RPMI7951 (cell line): ENCODE results near the gene HABP4. TPM values are rescaled to one million over a fixed set of nuclear protein-coding genes. Genes with fewer than 3 reads are reported as not detected.

Experiments
- DNase-seq: peaks from one replicate; pipeline ENCODE4 v3.0.0-alpha.2; 2012; ENCODE audit warnings: low read depth
- total RNA-seq: library from RNA; depleted of rRNA; stranded (reverse); fragments of >200 nt; shearing (Covaris generic); gene quantifications from 2 replicates; pipeline ENCODE4 v1.2.3, GENCODE V29; 2014

The HABP4 gene
- total RNA-seq, 1 experiment from 2014 or later, result 8.8 TPM

- DNase-seq, result no peak
Measured at GRCh38 chr9:96476013-96476412, 26.0 kb downstream of the HABP4 start.

GRCh38 chr9:96476591-96476990 is 26.6 kb downstream of the HABP4 start:
- peak; percentile 47 for DNase-seq

- peak; percentile 62 for DNase-seq
Measured at GRCh38 chr9:96478829-96479371, 28.9 kb downstream of the HABP4 start.

- DNase-seq, result no peak
Measured at GRCh38 chr9:96480736-96481135, 30.8 kb downstream of the HABP4 start.

- no peak for DNase-seq
Measured at GRCh38 chr9:96482476-96482875, 32.5 kb downstream of the HABP4 start.

- no peak for DNase-seq
Measured at GRCh38 chr9:96483197-96483596, 33.2 kb downstream of the HABP4 start.

- DNase-seq, result no peak
Measured at GRCh38 chr9:96483733-96484390, 33.9 kb downstream of the HABP4 start.

- no peak for DNase-seq
Measured at GRCh38 chr9:96484521-96484931, 34.6 kb downstream of the HABP4 start.

GRCh38 chr9:96485280-96485679 is 35.3 kb downstream of the HABP4 start:
- DNase-seq, result no peak

- DNase-seq, result peak; percentile 91
Measured at GRCh38 chr9:96486386-96487028, 36.5 kb downstream of the HABP4 start.

GRCh38 chr9:96487029-96487396 is 37.0 kb downstream of the HABP4 start:
- DNase-seq, result no peak

- peak; percentile 80 for DNase-seq
Measured at GRCh38 chr9:96487949-96488348, 38.0 kb downstream of the HABP4 start.

GRCh38 chr9:96489482-96489979 is 39.6 kb downstream of the HABP4 start:
- DNase-seq, result no peak

- DNase-seq, result no peak
Measured at GRCh38 chr9:96490534-96491078, 40.6 kb downstream of the HABP4 start.

- peak; percentile 54 for DNase-seq
Measured at GRCh38 chr9:96491079-96491879, 41.3 kb downstream of the HABP4 start.

GRCh38 chr9:96491880-96492525 is 42.0 kb downstream of the HABP4 start:
- DNase-seq, result no peak

GRCh38 chr9:96492993-96493531 is 43.1 kb downstream of the HABP4 start:
- no peak for DNase-seq

GRCh38 chr9:96493757-96494156 is 43.8 kb downstream of the HABP4 start:
- DNase-seq, result no peak

GRCh38 chr9:96494215-96494800 is 44.3 kb downstream of the HABP4 start:
- no peak for DNase-seq

- peak; percentile 45 for DNase-seq
Measured at GRCh38 chr9:96495341-96495740, 45.4 kb downstream of the HABP4 start.
